ENCODE measurements around the gene CDKN2AIP. TPM values are rescaled to one million over a fixed set of nuclear protein-coding genes. Genes with fewer than 3 reads are reported as not detected.

CDKN2AIP gene
- total RNA-seq, 2 experiments from 2014 or later, result 27.7 to 29.7 TPM

DNA sequence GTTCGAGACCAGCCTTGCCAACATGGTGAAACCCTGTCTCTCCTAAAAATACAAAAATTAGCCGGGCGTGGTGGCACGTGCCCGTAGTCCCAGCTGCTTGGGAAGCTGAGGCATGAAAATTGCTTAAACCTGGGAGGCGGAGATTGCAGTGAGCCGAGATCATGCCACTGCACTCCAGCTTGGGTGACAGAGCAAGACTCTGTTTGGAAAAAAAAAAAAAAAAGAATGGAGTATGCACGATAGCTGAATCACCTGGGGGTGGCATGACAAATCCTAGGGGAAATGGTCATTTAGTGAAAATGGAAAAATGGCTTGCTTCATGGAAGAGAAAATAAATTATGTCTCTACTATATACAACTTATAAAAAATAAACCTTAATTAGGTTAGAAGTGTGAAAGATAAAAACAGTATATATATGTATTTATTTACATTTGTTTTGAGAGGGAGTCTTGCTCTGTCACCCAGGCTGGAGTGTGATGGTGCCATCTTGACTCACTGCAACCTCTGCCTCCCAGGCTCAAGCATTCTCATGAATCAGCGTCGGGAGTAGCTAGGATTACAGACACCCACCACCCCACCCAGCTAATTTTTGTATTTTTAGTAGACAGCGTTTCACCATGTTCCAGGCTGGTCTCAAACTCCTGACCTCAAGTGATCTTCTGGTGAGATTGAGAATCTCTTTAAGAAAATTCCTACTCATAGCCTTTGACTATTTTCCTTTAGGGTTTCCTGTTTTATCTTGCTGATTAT lies 41.1 kb downstream of the CDKN2AIP start:
- Mint-ChIP-seq H3K36me3 (peaks cover 3% of the 10 kb centered on the region), H3K27ac (no peak overlapping the region), H3K4me1 (no peaks in the 10 kb centered on the region), H3K9me3 (no peaks in the 10 kb centered on the region), H3K27me3 (no peaks in the 10 kb centered on the region), H3K4me3 (no peak overlapping the region)
- no peak for DNase-seq

GRCh38 chr4:183492791-183493222 lies 48.4 kb downstream of the CDKN2AIP start:
- DNase-seq, result no peak
- peaks cover 31% of the 10 kb centered on the region for H3K36me3 Mint-ChIP-seq
- peaks cover 10% of the 10 kb centered on the region for H3K9me3 Mint-ChIP-seq
- H3K27me3 Mint-ChIP-seq, result no peaks in the 10 kb centered on the region
- no peak overlapping the region for H3K4me3 Mint-ChIP-seq
- H3K27ac Mint-ChIP-seq, result no peak overlapping the region
- H3K4me1 Mint-ChIP-seq, result no peaks in the 10 kb centered on the region

GRCh38 chr4:183493246-183493645 lies 48.8 kb downstream of the CDKN2AIP start:
- Mint-ChIP-seq H3K36me3 (peaks cover 31% of the 10 kb centered on the region), H3K4me1 (no peaks in the 10 kb centered on the region), H3K27me3 (no peaks in the 10 kb centered on the region), H3K9me3 (peaks cover 10% of the 10 kb centered on the region), H3K4me3 (no peak overlapping the region), H3K27ac (no peak overlapping the region)
- DNase-seq, result no peak

DNA sequence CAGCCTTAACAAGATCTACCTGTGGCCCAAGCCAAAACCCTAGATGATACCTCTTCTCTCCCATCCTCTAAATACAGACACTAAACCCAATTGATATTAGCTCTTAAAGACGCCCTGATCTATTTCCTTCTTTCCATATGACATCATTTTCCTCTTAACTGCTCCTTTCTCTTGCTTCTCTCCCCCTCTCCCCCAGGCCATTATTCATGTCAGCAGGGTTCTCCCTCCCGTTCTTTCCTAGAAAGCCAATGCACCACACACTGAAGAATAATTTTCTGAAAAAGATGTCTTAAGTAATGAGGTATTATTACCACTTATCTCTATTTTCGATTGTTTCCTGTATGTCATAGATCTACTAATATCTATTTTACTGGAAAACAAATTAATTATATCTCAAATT lies 50.7 kb downstream of the CDKN2AIP start:
- H3K27ac Mint-ChIP-seq, result no peak overlapping the region
- peaks cover 5% of the 10 kb centered on the region for H3K4me1 Mint-ChIP-seq
- H3K9me3 Mint-ChIP-seq, result peaks cover 10% of the 10 kb centered on the region
- H3K27me3 Mint-ChIP-seq, result no peaks in the 10 kb centered on the region
- DNase-seq, result no peak
- H3K4me3 Mint-ChIP-seq, result no peak overlapping the region
- H3K36me3 Mint-ChIP-seq, result peaks cover 31% of the 10 kb centered on the region

Other genes with a start within 250 kb of the CDKN2AIP start
- not detected for gene CLDN22, start 124.4 kb upstream of the CDKN2AIP start, total RNA-seq
- gene CLDN24, start 122.2 kb upstream of the CDKN2AIP start, total RNA-seq, result not detected
- gene ING2, start 60.4 kb downstream of the CDKN2AIP start, total RNA-seq, result 10 to 100 TPM; 17.4 to 18.0 TPM
- gene RWDD4, start 214.5 kb downstream of the CDKN2AIP start, total RNA-seq, result 10 to 100 TPM; 23.0 to 26.3 TPM
- 10 to 100 TPM; 18.9 to 21.6 TPM for gene TRAPPC11, start 214.7 kb downstream of the CDKN2AIP start, total RNA-seq